RCC 7860 (cell line): ENCODE measurements around the gene MRS2.
"Not testable (repeated sequence)": the region's sequence is repeated elsewhere in the genome, so short reads cannot be mapped to it uniquely, and the experiment has no call there.

Experiments
- DNase-seq: peaks from one replicate; pipeline ENCODE4 v3.0.0-alpha.2; 2015; ENCODE audit warnings: low spot score
- FAIRE-seq: peaks from 2 replicates; lab custom pipeline; 2012; peaks lifted over from hg19 to GRCh38; lab: Jason Lieb, UNC

Gene MRS2

GRCh38 chr6:24402697-24403500 is at the start of gene MRS2:
TSS of gene MRS2 (plus strand) at chr6:24402936. CDS start at chr6:24403047, 111 bp downstream.
- DNase-seq: peak; percentile 61
- no peak for FAIRE-seq

- no peak for FAIRE-seq
- no peak for DNase-seq
Measured at GRCh38 chr6:24353861-24354260, 48.9 kb upstream of the MRS2 start.

- DNase-seq (peak; percentile 10), FAIRE-seq (no peak)
Measured at GRCh38 chr6:24355393-24355792, 47.3 kb upstream of the MRS2 start.

- FAIRE-seq: no peak
- DNase-seq: peak; percentile 37
Measured at GRCh38 chr6:24356310-24356973, 46.3 kb upstream of the MRS2 start.

GRCh38 chr6:24357336-24358218 is 45.2 kb upstream of the MRS2 start, which contains the start of gene DCDC2:
TSS of gene DCDC2 (minus strand) at chr6:24358059. CDS start at chr6:24357750, 309 bp downstream.
- FAIRE-seq: no peak
- peak; percentile 53 for DNase-seq

GRCh38 chr6:24358219-24358821 is 44.4 kb upstream of the MRS2 start:
- no peak for FAIRE-seq
- DNase-seq: peak; percentile 8

GRCh38 chr6:24359640-24360454 is 42.9 kb upstream of the MRS2 start:
- peak; percentile 96 for DNase-seq
- FAIRE-seq: peak; percentile 71

GRCh38 chr6:24362363-24362762 is 40.4 kb upstream of the MRS2 start:
- DNase-seq, FAIRE-seq: not testable (repeated sequence)

- not testable (repeated sequence) for DNase-seq, FAIRE-seq
Measured at GRCh38 chr6:24365103-24365633, 37.6 kb upstream of the MRS2 start.

- no peak for FAIRE-seq
- DNase-seq: no peak
Measured at GRCh38 chr6:24374612-24375011, 28.1 kb upstream of the MRS2 start.

- DNase-seq: no peak
- FAIRE-seq: no peak
Measured at GRCh38 chr6:24376871-24377270, 25.9 kb upstream of the MRS2 start.

GRCh38 chr6:24378473-24379097 is 24.2 kb upstream of the MRS2 start:
- DNase-seq (no peak), FAIRE-seq (no peak)

- FAIRE-seq (no peak), DNase-seq (no peak)
Measured at GRCh38 chr6:24381476-24382219, 21.1 kb upstream of the MRS2 start.

GRCh38 chr6:24382220-24382540 is 20.6 kb upstream of the MRS2 start:
- FAIRE-seq (peak; percentile 11), DNase-seq (peak; percentile 22)

GRCh38 chr6:24382891-24383494 is 19.7 kb upstream of the MRS2 start:
- peak; percentile 93 for FAIRE-seq
- peak; percentile 79 for DNase-seq

GRCh38 chr6:24384369-24385130 is 18.2 kb upstream of the MRS2 start:
- not testable (repeated sequence) for DNase-seq, FAIRE-seq

GRCh38 chr6:24385536-24386269 is 17.0 kb upstream of the MRS2 start:
- DNase-seq: peak; percentile 49
- peak; percentile 91 for FAIRE-seq
